ENCODE results near the gene CLEC2L.
"Not testable (repeated sequence)": the region's sequence is repeated elsewhere in the genome, so short reads cannot be mapped to it uniquely, and the experiment has no call there.

CLEC2L gene

GRCh38 chr7:139538881-139539635, 15.6 kb downstream of the CLEC2L start:
- H3K4me1 ChIP-seq (ENCODE audit: control insufficient read depth, insufficient read depth, low read length) = peaks cover 13% of the 10 kb centered on the region; the same call in 1 of the 2 replicates

GRCh38 chr7:139540203-139540602, 16.7 kb downstream of the CLEC2L start:
- Histone ChIP-seq H3K9ac (ENCODE audit: low read length) (no peak overlapping the region), H3K27ac (ENCODE audit: low read depth, low read length) (no peak overlapping the region), H3K4me3 (ENCODE audit: low read depth, low read length) (no peak overlapping the region), H3K27me3 (ENCODE audit: control insufficient read depth, insufficient read depth, low read length) (no peaks in the 10 kb centered on the region), H3K4me1 (ENCODE audit: control insufficient read depth, insufficient read depth, low read length) (peaks cover 13% of the 10 kb centered on the region; the same call in 1 of the 2 replicates), H3K9me3 (ENCODE audit: control insufficient read depth, insufficient read depth, low read depth, low read length) (no peaks in the 10 kb centered on the region), H3K36me3 (ENCODE audit: control insufficient read depth, insufficient read depth, low read length) (no peaks in the 10 kb centered on the region)

More at GRCh38 chr7:139538881-139539635, 15.6 kb downstream of the CLEC2L start:
- Histone ChIP-seq H3K4me3 (ENCODE audit: low read depth, low read length) (no peak overlapping the region), H3K36me3 (ENCODE audit: control insufficient read depth, insufficient read depth, low read length) (no peaks in the 10 kb centered on the region), H3K27me3 (ENCODE audit: control insufficient read depth, insufficient read depth, low read length) (no peaks in the 10 kb centered on the region), H3K27ac (ENCODE audit: low read depth, low read length) (no peak overlapping the region), H3K9me3 (ENCODE audit: control insufficient read depth, insufficient read depth, low read depth, low read length) (no peaks in the 10 kb centered on the region), H3K9ac (ENCODE audit: low read length) (no peak overlapping the region)

- no peak overlapping the region for H3K9ac ChIP-seq (ENCODE audit: low read length)
- H3K36me3 ChIP-seq (ENCODE audit: control insufficient read depth, insufficient read depth, low read length) = no peaks in the 10 kb centered on the region
- H3K9me3 ChIP-seq (ENCODE audit: control insufficient read depth, insufficient read depth, low read depth, low read length) = no peaks in the 10 kb centered on the region
- H3K27ac ChIP-seq (ENCODE audit: low read depth, low read length) = no peak overlapping the region
- H3K4me1 ChIP-seq (ENCODE audit: control insufficient read depth, insufficient read depth, low read length) = peaks cover 13% of the 10 kb centered on the region; the same call in 1 of the 2 replicates
- no peak overlapping the region for H3K4me3 ChIP-seq (ENCODE audit: low read depth, low read length)
- no peaks in the 10 kb centered on the region for H3K27me3 ChIP-seq (ENCODE audit: control insufficient read depth, insufficient read depth, low read length)
Observed at GRCh38 chr7:139541600-139542307, 18.3 kb downstream of the CLEC2L start.

- H3K4me1 ChIP-seq (ENCODE audit: control insufficient read depth, insufficient read depth, low read length) = peaks cover 13% of the 10 kb centered on the region; the same call in 1 of the 2 replicates
- no peaks in the 10 kb centered on the region for H3K9me3 ChIP-seq (ENCODE audit: control insufficient read depth, insufficient read depth, low read depth, low read length)
- H3K27ac ChIP-seq (ENCODE audit: low read depth, low read length) = no peak overlapping the region
- no peak overlapping the region for H3K4me3 ChIP-seq (ENCODE audit: low read depth, low read length)
- H3K9ac ChIP-seq (ENCODE audit: low read length) = no peak overlapping the region
- H3K36me3 ChIP-seq (ENCODE audit: control insufficient read depth, insufficient read depth, low read length) = no peaks in the 10 kb centered on the region
- H3K27me3 ChIP-seq (ENCODE audit: control insufficient read depth, insufficient read depth, low read length) = no peaks in the 10 kb centered on the region
Observed at GRCh38 chr7:139542308-139543151, 19.0 kb downstream of the CLEC2L start.

- no peaks in the 10 kb centered on the region for H3K36me3 ChIP-seq (ENCODE audit: control insufficient read depth, insufficient read depth, low read length)
- H3K4me1 ChIP-seq (ENCODE audit: control insufficient read depth, insufficient read depth, low read length) = peaks cover 13% of the 10 kb centered on the region; the same call in 1 of the 2 replicates
- no peak overlapping the region for H3K4me3 ChIP-seq (ENCODE audit: low read depth, low read length)
- no peak overlapping the region for H3K9ac ChIP-seq (ENCODE audit: low read length)
- H3K27me3 ChIP-seq (ENCODE audit: control insufficient read depth, insufficient read depth, low read length) = no peaks in the 10 kb centered on the region
- no peak overlapping the region for H3K27ac ChIP-seq (ENCODE audit: low read depth, low read length)
- no peaks in the 10 kb centered on the region for H3K9me3 ChIP-seq (ENCODE audit: control insufficient read depth, insufficient read depth, low read depth, low read length)
Observed at GRCh38 chr7:139543801-139544603, 20.5 kb downstream of the CLEC2L start.

- Histone ChIP-seq H3K9ac (ENCODE audit: low read length) (no peak overlapping the region), H3K27me3 (ENCODE audit: control insufficient read depth, insufficient read depth, low read length) (no peaks in the 10 kb centered on the region), H3K36me3 (ENCODE audit: control insufficient read depth, insufficient read depth, low read length) (no peaks in the 10 kb centered on the region), H3K4me1 (ENCODE audit: control insufficient read depth, insufficient read depth, low read length) (peaks cover 13% of the 10 kb centered on the region; the same call in 1 of the 2 replicates), H3K9me3 (ENCODE audit: control insufficient read depth, insufficient read depth, low read depth, low read length) (no peaks in the 10 kb centered on the region), H3K27ac (ENCODE audit: low read depth, low read length) (no peak overlapping the region), H3K4me3 (ENCODE audit: low read depth, low read length) (no peak overlapping the region)
Observed at GRCh38 chr7:139544645-139545044, 21.2 kb downstream of the CLEC2L start.

GRCh38 chr7:139548302-139549028, 25.0 kb downstream of the CLEC2L start:
- no peak overlapping the region for H3K27ac ChIP-seq (ENCODE audit: low read depth, low read length)
- no peaks in the 10 kb centered on the region for H3K27me3 ChIP-seq (ENCODE audit: control insufficient read depth, insufficient read depth, low read length)
- H3K36me3 ChIP-seq (ENCODE audit: control insufficient read depth, insufficient read depth, low read length) = no peaks in the 10 kb centered on the region
- H3K9ac ChIP-seq (ENCODE audit: low read length) = no peak overlapping the region
- H3K4me1 ChIP-seq (ENCODE audit: control insufficient read depth, insufficient read depth, low read length) = no peaks in the 10 kb centered on the region
- no peaks in the 10 kb centered on the region for H3K9me3 ChIP-seq (ENCODE audit: control insufficient read depth, insufficient read depth, low read depth, low read length)
- H3K4me3 ChIP-seq (ENCODE audit: low read depth, low read length) = no peak overlapping the region

- not testable (repeated sequence) for H3K27ac ChIP-seq (ENCODE audit: low read depth, low read length); H3K9ac ChIP-seq (ENCODE audit: low read length); H3K4me3 ChIP-seq (ENCODE audit: low read depth, low read length); H3K27me3 ChIP-seq (ENCODE audit: control insufficient read depth, insufficient read depth, low read length); H3K36me3 ChIP-seq (ENCODE audit: control insufficient read depth, insufficient read depth, low read length); H3K4me1 ChIP-seq (ENCODE audit: control insufficient read depth, insufficient read depth, low read length); H3K9me3 ChIP-seq (ENCODE audit: control insufficient read depth, insufficient read depth, low read depth, low read length)
Observed at GRCh38 chr7:139553991-139554700, 30.7 kb downstream of the CLEC2L start.

GRCh38 chr7:139557857-139558581, 34.5 kb downstream of the CLEC2L start:
- Histone ChIP-seq H3K9me3 (ENCODE audit: control insufficient read depth, insufficient read depth, low read depth, low read length) (peaks cover 5% of the 10 kb centered on the region; the same call in 1 of the 2 replicates), H3K36me3 (ENCODE audit: control insufficient read depth, insufficient read depth, low read length) (no peaks in the 10 kb centered on the region), H3K4me1 (ENCODE audit: control insufficient read depth, insufficient read depth, low read length) (peaks cover 4% of the 10 kb centered on the region), H3K27ac (ENCODE audit: low read depth, low read length) (no peak overlapping the region), H3K4me3 (ENCODE audit: low read depth, low read length) (no peak overlapping the region), H3K27me3 (ENCODE audit: control insufficient read depth, insufficient read depth, low read length) (no peaks in the 10 kb centered on the region), H3K9ac (ENCODE audit: low read length) (no peak overlapping the region)
